Uterus (tissue), 2 donors: Measurements from ENCODE around the gene SPEF2.

Source experiments
- CTCF ChIP-seq, 4 experiments: fragments of 200-600 bp in 2 of 4; fragments of 450-650 bp in 2 of 4; sonication (generic) in 2 of 4; IDR thresholded peaks; one replicate each; pipeline ENCODE4 v1.5.1; 2016 to 2019; ENCODE audit warnings: antibody characterized with exemption in 4 of 4, mild to moderate bottlenecking in 2 of 4, moderate library complexity in 1 of 4
- POLR2A ChIP-seq, 2 donors: fragments of 450-650 bp; IDR thresholded peaks; one replicate each; pipeline ENCODE4 v1.6.1; 2016; ENCODE audit warnings: antibody characterized with exemption in 2 of 2, mild to moderate bottlenecking in 1 of 2, moderate library complexity in 1 of 2

- no peak for TF ChIP-seq CTCF (IDR thresholded peaks at IDR 0.05)
- TF ChIP-seq POLR2A (IDR thresholded peaks at IDR 0.05) = no peak
Observed at GRCh38 chr5:35776757-35777156, 159.1 kb downstream of the SPEF2 start.
